CD4-positive, CD25-positive, alpha-beta regulatory T cell (primary cell): ENCODE data around the gene ZC2HC1B. TPM values are rescaled to one million over a fixed set of nuclear protein-coding genes. Genes with fewer than 3 reads are reported as not detected.
A peak's percentile ranks its signal among the peaks of the same experiment; 100 is the strongest.
"Not testable (repeated sequence)": the region's sequence is repeated elsewhere in the genome, so short reads cannot be mapped to it uniquely, and the experiment has no call there.

Experiments
- ATAC-seq, 2 donors: fragments of 150-1000 bp; cut with Tn5 transposase; one replicate each; pipeline ENCODE4 v1.10.0; 2021; ENCODE audit warnings: low read depth in 2 of 2, moderate number of reproducible peaks in 2 of 2, moderate library complexity in 1 of 2
- DNase-seq, 3 donors: peaks; one replicate each; pipeline versions ENCODE4 v3.0.0 to v3.0.0-alpha.2; 2012 to 2022; ENCODE audit warnings: mixed read lengths in 1 of 3
- H3K27ac ChIP-seq: one replicate; pipeline ENCODE4 v1.7.0; 2013; ENCODE audit warnings: mild to moderate bottlenecking, low read length; ENCODE audit not compliant: insufficient read depth, poor library complexity, severe bottlenecking
- H3K27me3 ChIP-seq: one replicate; pipeline ENCODE4 v1.7.0; 2013; ENCODE audit warnings: low read length; ENCODE audit not compliant: control insufficient read depth, insufficient read depth
- H3K36me3 ChIP-seq: one replicate; pipeline ENCODE4 v1.7.0; 2013; ENCODE audit warnings: mild to moderate bottlenecking, low read length, moderate library complexity; ENCODE audit not compliant: control insufficient read depth, insufficient read depth
- H3K4me1 ChIP-seq: 2 replicates; pipeline ENCODE4 v1.7.0; 2013; ENCODE audit warnings: mild to moderate bottlenecking, low read length; ENCODE audit not compliant: insufficient read depth, control insufficient read depth, poor library complexity, severe bottlenecking
- H3K4me3 ChIP-seq: one replicate; pipeline ENCODE4 v1.7.0; 2013; ENCODE audit warnings: low read depth, mild to moderate bottlenecking, low read length, moderate library complexity
- H3K9me3 ChIP-seq, 2 experiments: 1 replicate in 1 of 2; 2 replicates in 1 of 2; pipeline ENCODE4 v1.7.0; 2013; ENCODE audit warnings: low read length in 2 of 2, mild to moderate bottlenecking in 1 of 2, moderate library complexity in 1 of 2; ENCODE audit not compliant: control insufficient read depth in 2 of 2
- H3K27ac Mint-ChIP-seq, 3 donors: one replicate each; pipeline ENCODE4 v1.8.0; 2020 to 2022; ENCODE audit warnings: mild to moderate bottlenecking in 3 of 3, mixed read lengths in 3 of 3, moderate library complexity in 2 of 3
- H3K27me3 Mint-ChIP-seq: one replicate; pipeline ENCODE4 v1.8.0; 2022; ENCODE audit warnings: mild to moderate bottlenecking, mixed read lengths
- H3K36me3 Mint-ChIP-seq: one replicate; pipeline ENCODE4 v1.8.0; 2020; ENCODE audit warnings: mixed read lengths
- H3K4me1 Mint-ChIP-seq, 4 donors: one replicate each; pipeline ENCODE4 v1.8.0; 2020 to 2022; ENCODE audit warnings: mixed read lengths in 4 of 4, mild to moderate bottlenecking in 1 of 4
- H3K4me3 Mint-ChIP-seq, 4 donors: one replicate each; pipeline ENCODE4 v1.8.0; 2020 to 2022; ENCODE audit warnings: mild to moderate bottlenecking in 4 of 4, mixed read lengths in 4 of 4, moderate library complexity in 3 of 4
- H3K9me3 Mint-ChIP-seq, 7 donors: one replicate each; pipeline ENCODE4 v1.8.0; 2020 to 2022; ENCODE audit warnings: mixed read lengths in 7 of 7, mild to moderate bottlenecking in 3 of 7, moderate library complexity in 2 of 7
- polyA plus RNA-seq, 4 donors: library from polyadenylated mRNA; unstranded; fragments of 300-500 nt; fragmentation: Illumina TruSeq; gene quantifications; one replicate each; pipeline ENCODE4 v1.2.3, GENCODE V29; 2021
- total RNA-seq: library from RNA; stranded (reverse); gene quantifications from one replicate; pipeline ENCODE4 v1.2.3, GENCODE V29; 2022

The ZC2HC1B gene
- total and polyA plus RNA-seq, 5 donors from 2014 or later: not detected

- not testable (repeated sequence) for H3K4me1 ChIP-seq, H3K27me3 Mint-ChIP-seq, H3K27ac ChIP-seq, H3K4me3 Mint-ChIP-seq, DNase-seq, H3K27ac Mint-ChIP-seq, H3K9me3 ChIP-seq, H3K4me3 ChIP-seq, ATAC-seq, H3K27me3 ChIP-seq
- Mint-ChIP-seq H3K9me3 (peaks cover 0 to 17% (median 2%) of the 10 kb centered on the region in 7 donors), H3K36me3 (peaks cover 87% of the 10 kb centered on the region), H3K4me1 (peaks cover 20 to 59% (median 39%) of the 10 kb centered on the region in 4 donors)
- H3K36me3 ChIP-seq: peaks cover 59% of the 10 kb centered on the region
These were observed 12.6 kb upstream of the ZC2HC1B start for GRCh38 chr6:143851706-143852105.

DNA sequence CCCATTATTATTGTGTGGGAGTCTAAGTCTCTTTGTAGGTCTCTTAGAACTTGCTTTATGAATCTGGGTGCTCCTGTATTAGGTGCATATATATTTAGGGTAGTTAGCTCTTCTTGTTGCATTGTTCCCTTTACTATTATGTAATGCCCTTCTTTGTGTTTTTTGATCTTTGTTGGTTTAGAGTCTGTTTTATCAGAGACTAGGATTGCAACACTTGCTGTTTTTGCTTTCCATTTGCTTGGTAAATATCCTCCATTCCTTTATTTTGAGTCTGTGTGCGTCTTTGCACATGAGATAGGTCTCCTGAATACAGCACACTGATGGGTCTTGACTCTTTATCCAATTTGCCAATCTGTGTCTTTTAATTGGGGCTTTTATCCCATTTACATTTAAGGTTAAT, 9.2 kb upstream of the ZC2HC1B start:
- Mint-ChIP-seq H3K27ac (peak overlapping the region in 1 of 3 donors; percentile 24), H3K9me3 (peaks cover 0 to 17% (median 2%) of the 10 kb centered on the region in 7 donors), H3K4me1 (peaks cover 7 to 41% (median 22%) of the 10 kb centered on the region in 4 donors), H3K36me3 (peaks cover 92% of the 10 kb centered on the region)
- not testable (repeated sequence) for H3K4me3 ChIP-seq, H3K4me1 ChIP-seq, ATAC-seq, H3K27me3 Mint-ChIP-seq, H3K4me3 Mint-ChIP-seq, H3K9me3 ChIP-seq, H3K27ac ChIP-seq, DNase-seq, H3K27me3 ChIP-seq
- peaks cover 60% of the 10 kb centered on the region for H3K36me3 ChIP-seq

- H3K36me3 ChIP-seq: peaks cover 63% of the 10 kb centered on the region
- H3K4me1 ChIP-seq: not testable (repeated sequence)
These were observed 7.5 kb upstream of the ZC2HC1B start for GRCh38 chr6:143856762-143857161.

DNA sequence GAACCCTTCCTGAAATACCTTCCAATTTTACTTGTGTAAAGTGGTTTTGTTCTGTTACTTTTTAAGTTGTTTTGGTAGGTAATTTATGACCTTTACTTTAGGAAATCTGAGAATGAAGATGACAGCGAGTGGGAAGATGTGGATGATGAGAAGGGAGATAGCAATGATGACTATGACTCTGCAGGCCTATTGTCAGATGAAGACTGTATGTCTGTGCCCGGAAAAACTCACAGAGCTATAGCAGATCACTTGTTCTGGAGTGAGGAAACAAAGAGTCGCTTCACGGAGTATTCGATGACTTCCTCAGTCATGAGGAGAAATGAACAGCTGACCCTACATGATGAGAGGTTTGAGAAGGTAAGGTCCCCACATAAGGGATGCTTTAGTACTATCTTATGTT, 6.6 kb upstream of the ZC2HC1B start:
- Histone ChIP-seq H3K36me3 (peaks cover 71% of the 10 kb centered on the region), H3K27me3 (no peaks in the 10 kb centered on the region), H3K4me3 (no peak overlapping the region), H3K27ac (no peak overlapping the region), H3K9me3 (peaks cover 0 to 3% of the 10 kb centered on the region in 2 experiments), H3K4me1 (no peaks in the 10 kb centered on the region)
- H3K4me3 Mint-ChIP-seq: no peak overlapping the region
- H3K4me1 Mint-ChIP-seq: peaks cover 7 to 30% (median 16%) of the 10 kb centered on the region in 4 donors
- no peak for DNase-seq
- ATAC-seq: no peak
- peak overlapping the region in 1 of 3 donors; percentile 40 for H3K27ac Mint-ChIP-seq
- no peaks in the 10 kb centered on the region for H3K27me3 Mint-ChIP-seq
- peaks cover 0 to 9% (median 0%) of the 10 kb centered on the region in 7 donors for H3K9me3 Mint-ChIP-seq
- H3K36me3 Mint-ChIP-seq: peaks cover 79% of the 10 kb centered on the region

More at GRCh38 chr6:143856762-143857161, 7.5 kb upstream of the ZC2HC1B start:
- not testable (repeated sequence) for H3K27ac ChIP-seq, H3K27me3 ChIP-seq, H3K9me3 ChIP-seq, DNase-seq, ATAC-seq, H3K4me3 Mint-ChIP-seq, H3K4me3 ChIP-seq, H3K27me3 Mint-ChIP-seq
- Mint-ChIP-seq H3K4me1 (peaks cover 7 to 38% (median 20%) of the 10 kb centered on the region in 4 donors), H3K9me3 (peaks cover 0 to 12% (median 2%) of the 10 kb centered on the region in 7 donors), H3K36me3 (peaks cover 86% of the 10 kb centered on the region), H3K27ac (peak overlapping the region in 1 of 3 donors; percentile 60)

DNA sequence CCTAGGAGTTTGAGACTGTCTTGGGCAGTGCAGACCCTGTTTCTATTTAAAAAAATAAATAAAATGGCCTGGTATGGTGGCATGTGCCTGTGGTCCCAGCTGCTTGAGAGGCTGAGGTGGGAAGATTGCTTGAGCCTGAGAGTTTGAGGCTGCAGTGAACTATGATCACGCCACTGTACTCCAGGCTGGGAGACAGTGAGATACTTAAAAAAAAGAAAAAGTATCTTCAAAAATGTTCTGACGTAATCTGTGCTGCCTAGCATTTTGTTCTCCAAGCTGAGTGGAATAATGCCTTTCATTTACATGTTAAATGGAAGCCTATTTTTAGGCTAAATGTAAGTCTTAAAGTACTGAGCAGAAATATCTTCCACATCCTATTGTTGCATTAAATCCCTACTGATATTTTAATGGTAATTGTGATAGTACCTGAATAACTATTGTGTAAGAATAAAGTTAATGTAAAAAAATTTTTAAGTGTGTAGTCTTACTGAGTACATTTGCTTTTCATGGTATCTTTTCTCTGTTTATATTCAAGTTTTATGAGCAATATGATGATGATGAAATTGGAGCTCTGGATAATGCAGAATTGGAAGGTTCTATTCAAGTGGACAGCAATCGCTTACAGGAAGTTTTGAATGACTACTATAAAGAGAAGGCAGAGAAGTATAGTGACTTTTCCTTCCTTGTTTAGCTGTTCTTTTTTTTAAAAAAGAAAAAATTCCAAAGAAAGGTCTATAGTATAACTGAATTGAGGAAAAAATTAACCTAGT, 4.2 kb upstream of the ZC2HC1B start:
- peaks cover 91% of the 10 kb centered on the region for H3K36me3 ChIP-seq
- H3K4me1 ChIP-seq: no peaks in the 10 kb centered on the region
- DNase-seq (no peak), ATAC-seq (no peak)
- peaks cover 72% of the 10 kb centered on the region for H3K36me3 Mint-ChIP-seq
- H3K9me3 ChIP-seq: peaks cover 0 to 3% of the 10 kb centered on the region in 2 experiments
- no peak overlapping the region for H3K27ac Mint-ChIP-seq
- H3K4me3 ChIP-seq: no peak overlapping the region
- peaks cover 0 to 5% (median 0%) of the 10 kb centered on the region in 7 donors for H3K9me3 Mint-ChIP-seq
- H3K27me3 ChIP-seq: no peaks in the 10 kb centered on the region
- no peaks in the 10 kb centered on the region for H3K27me3 Mint-ChIP-seq
- peaks cover 0 to 11% (median 5%) of the 10 kb centered on the region in 4 donors for H3K4me1 Mint-ChIP-seq
- no peak overlapping the region for H3K4me3 Mint-ChIP-seq
- no peak overlapping the region for H3K27ac ChIP-seq

DNA sequence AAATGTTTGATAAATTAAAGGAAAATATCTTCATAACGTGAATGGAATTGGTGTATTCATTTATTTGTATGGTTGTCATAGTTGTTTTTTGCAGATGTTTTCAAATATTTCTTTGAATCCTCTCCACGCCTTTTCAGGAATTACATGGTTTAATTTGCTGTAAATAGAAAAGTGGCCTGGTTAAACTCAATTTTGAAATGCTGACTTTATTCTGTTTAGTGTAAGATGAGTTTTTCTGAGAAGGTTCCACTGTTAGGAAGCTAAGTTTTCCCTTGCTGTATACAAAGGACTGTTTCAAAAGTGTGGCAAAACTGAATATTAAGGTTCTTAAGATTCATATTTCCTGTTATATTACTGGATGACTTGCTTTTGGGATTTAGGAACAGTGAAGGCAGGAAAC, 503 bp upstream of the ZC2HC1B start:
- Histone ChIP-seq H3K4me1 (no peaks in the 10 kb centered on the region), H3K36me3 (peaks cover 57% of the 10 kb centered on the region), H3K27me3 (no peaks in the 10 kb centered on the region), H3K27ac (no peak overlapping the region), H3K9me3 (no peaks in the 10 kb centered on the region), H3K4me3 (no peak overlapping the region)
- peaks cover 0 to 11% (median 0%) of the 10 kb centered on the region in 4 donors for H3K4me1 Mint-ChIP-seq
- H3K27me3 Mint-ChIP-seq: no peaks in the 10 kb centered on the region
- peaks cover 56% of the 10 kb centered on the region for H3K36me3 Mint-ChIP-seq
- H3K9me3 Mint-ChIP-seq: peaks cover 0 to 3% (median 0%) of the 10 kb centered on the region in 7 donors
- no peak overlapping the region for H3K4me3 Mint-ChIP-seq
- peak overlapping the region in 1 of 3 donors; percentile 62 for H3K27ac Mint-ChIP-seq
- ATAC-seq (no peak), DNase-seq (no peak)

- Mint-ChIP-seq H3K36me3 (peaks cover 42% of the 10 kb centered on the region), H3K9me3 (peaks cover 0 to 3% (median 0%) of the 10 kb centered on the region in 7 donors), H3K4me3 (no peak overlapping the region), H3K27me3 (no peaks in the 10 kb centered on the region), H3K27ac (peak overlapping the region in 1 of 3 donors; percentile 46), H3K4me1 (peaks cover 0 to 5% (median 0%) of the 10 kb centered on the region in 4 donors)
- no peaks in the 10 kb centered on the region for H3K9me3 ChIP-seq
- no peaks in the 10 kb centered on the region for H3K27me3 ChIP-seq
- H3K4me1 ChIP-seq: no peaks in the 10 kb centered on the region
- no peak for DNase-seq
- no peak for ATAC-seq
- H3K4me3 ChIP-seq: no peak overlapping the region
- H3K36me3 ChIP-seq: peaks cover 23% of the 10 kb centered on the region
- no peak overlapping the region for H3K27ac ChIP-seq
These were observed 3.0 kb downstream of the ZC2HC1B start for GRCh38 chr6:143867236-143867635.

GRCh38 chr6:143868808-143869207, 4.5 kb downstream of the ZC2HC1B start:
- DNase-seq, H3K9me3 ChIP-seq, H3K27me3 ChIP-seq, H3K4me3 Mint-ChIP-seq, H3K27ac Mint-ChIP-seq, H3K36me3 ChIP-seq, ATAC-seq, H3K27ac ChIP-seq, H3K4me1 ChIP-seq, H3K27me3 Mint-ChIP-seq, H3K9me3 Mint-ChIP-seq, H3K4me3 ChIP-seq: not testable (repeated sequence)
- Mint-ChIP-seq H3K4me1 (peaks cover 0 to 18% (median 5%) of the 10 kb centered on the region in 4 donors), H3K36me3 (peaks cover 32% of the 10 kb centered on the region)
